Activated naive CD8-positive, alpha-beta T cell (primary cell): ENCODE results near the gene ACTMAP.
"Not testable (repeated sequence)": the region's sequence is repeated elsewhere in the genome, so short reads cannot be mapped to it uniquely, and the experiment has no call there.

Experiments
- H3K27ac Mint-ChIP-seq: one replicate; pipeline ENCODE4 v1.8.0; 2021; ENCODE audit warnings: mixed read lengths
- H3K27me3 Mint-ChIP-seq: one replicate; pipeline ENCODE4 v1.8.0; 2021; ENCODE audit warnings: mixed read lengths
- H3K36me3 Mint-ChIP-seq: one replicate; pipeline ENCODE4 v1.8.0; 2021; ENCODE audit warnings: mixed read lengths
- H3K4me1 Mint-ChIP-seq: one replicate; pipeline ENCODE4 v1.8.0; 2021; ENCODE audit warnings: low read depth, mixed read lengths
- H3K4me3 Mint-ChIP-seq: one replicate; pipeline ENCODE4 v1.8.0; 2021; ENCODE audit warnings: mild to moderate bottlenecking, mixed read lengths
- H3K9me3 Mint-ChIP-seq: one replicate; pipeline ENCODE4 v1.8.0; 2021; ENCODE audit warnings: low read depth, mixed read lengths

ACTMAP gene

GRCh38 chr19:40780582-40780981 is 30.3 kb upstream of the ACTMAP start:
- H3K27me3 Mint-ChIP-seq, result no peaks in the 10 kb centered on the region
- H3K27ac Mint-ChIP-seq, result peak overlapping the region; percentile 77
- peaks cover 42% of the 10 kb centered on the region for H3K4me1 Mint-ChIP-seq
- H3K36me3 Mint-ChIP-seq, result peaks cover 7% of the 10 kb centered on the region
- H3K9me3 Mint-ChIP-seq, result no peaks in the 10 kb centered on the region
- H3K4me3 Mint-ChIP-seq, result peak overlapping the region; percentile 27

- H3K27ac Mint-ChIP-seq, result peak overlapping the region; percentile 96
- H3K4me3 Mint-ChIP-seq, result peak overlapping the region; percentile 95
- peaks cover 43% of the 10 kb centered on the region for H3K4me1 Mint-ChIP-seq
- H3K27me3 Mint-ChIP-seq, result no peaks in the 10 kb centered on the region
- no peaks in the 10 kb centered on the region for H3K9me3 Mint-ChIP-seq
- peaks cover 7% of the 10 kb centered on the region for H3K36me3 Mint-ChIP-seq
Observed at GRCh38 chr19:40778706-40779284, 28.5 kb upstream of the ACTMAP start.

- Mint-ChIP-seq H3K27ac (peak within 1 kb of the TSS; percentile 96), H3K9me3 (no peaks in the 10 kb centered on the region), H3K36me3 (peaks cover 7% of the 10 kb centered on the region), H3K27me3 (no peaks in the 10 kb centered on the region), H3K4me1 (peaks cover 43% of the 10 kb centered on the region), H3K4me3 (peak within 1 kb of the TSS; percentile 95)
Observed at GRCh38 chr19:40777937-40778705, 27.8 kb upstream of the ACTMAP start, which contains the start of gene RAB4B. RAB4B (plus strand) TSS chr19:40778247; CDS start chr19:40778376, 129 bp downstream.

- no peaks in the 10 kb centered on the region for H3K27me3 Mint-ChIP-seq
- H3K36me3 Mint-ChIP-seq, result peaks cover 7% of the 10 kb centered on the region
- H3K4me1 Mint-ChIP-seq, result peaks cover 43% of the 10 kb centered on the region
- peak overlapping the region; percentile 95 for H3K4me3 Mint-ChIP-seq
- H3K27ac Mint-ChIP-seq, result peak overlapping the region; percentile 96
- no peaks in the 10 kb centered on the region for H3K9me3 Mint-ChIP-seq
Observed at GRCh38 chr19:40777645-40777936, 27.3 kb upstream of the ACTMAP start.

GRCh38 chr19:40776932-40777644 is 26.8 kb upstream of the ACTMAP start:
- H3K36me3 Mint-ChIP-seq, result peaks cover 4% of the 10 kb centered on the region

GRCh38 chr19:40776364-40776763 is 26.1 kb upstream of the ACTMAP start:
- Mint-ChIP-seq H3K27me3 (no peaks in the 10 kb centered on the region), H3K4me3 (no peak overlapping the region), H3K4me1 (peaks cover 37% of the 10 kb centered on the region), H3K9me3 (no peaks in the 10 kb centered on the region), H3K36me3 (peaks cover 2% of the 10 kb centered on the region), H3K27ac (peak overlapping the region; percentile 41)

More at GRCh38 chr19:40776932-40777644, 26.8 kb upstream of the ACTMAP start:
- Mint-ChIP-seq H3K27ac (peak overlapping the region; percentile 96), H3K4me1 (peaks cover 40% of the 10 kb centered on the region), H3K27me3 (no peaks in the 10 kb centered on the region), H3K4me3 (peak overlapping the region; percentile 95), H3K9me3 (no peaks in the 10 kb centered on the region)

- Mint-ChIP-seq H3K27me3 (no peaks in the 10 kb centered on the region), H3K36me3 (peaks cover 4% of the 10 kb centered on the region), H3K9me3 (no peaks in the 10 kb centered on the region), H3K27ac (no peak overlapping the region), H3K4me3 (no peak overlapping the region), H3K4me1 (peaks cover 39% of the 10 kb centered on the region)
Observed at GRCh38 chr19:40775632-40776022, 25.4 kb upstream of the ACTMAP start.

DNA sequence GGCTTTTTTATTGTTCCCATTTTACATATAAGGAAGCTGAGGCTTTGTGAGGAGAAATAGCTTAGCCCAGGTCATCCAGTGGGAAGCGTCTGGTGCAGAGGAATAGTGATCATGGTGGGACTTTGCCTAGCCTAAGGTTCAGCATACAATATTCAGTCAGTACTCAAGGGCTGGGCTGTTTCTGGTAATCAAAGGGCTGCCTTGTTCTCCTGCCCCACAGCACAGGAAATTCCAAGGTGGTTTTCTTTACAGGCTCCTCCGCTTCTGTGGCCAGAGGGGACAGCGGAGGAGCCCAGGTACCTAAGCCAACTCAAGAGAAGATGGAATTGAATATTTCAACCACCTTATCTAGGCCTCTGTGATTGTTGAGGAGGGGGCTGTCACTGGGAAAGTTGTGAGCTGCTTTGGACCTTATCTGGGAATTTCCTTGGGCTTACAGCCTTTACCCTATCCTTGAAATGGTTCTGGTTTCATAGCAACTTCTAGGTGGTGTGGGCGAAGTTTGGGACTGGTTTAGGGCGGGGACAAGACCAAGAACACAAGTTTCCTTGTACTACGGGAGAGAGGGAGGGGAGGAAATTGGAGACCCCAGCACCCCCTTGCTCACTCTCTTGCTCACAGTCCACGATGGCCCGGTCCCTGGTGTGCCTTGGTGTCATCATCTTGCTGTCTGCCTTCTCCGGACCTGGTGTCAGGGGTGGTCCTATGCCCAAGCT is 24.8 kb upstream of the ACTMAP start, which contains the start of gene MIA:
Gene MIA, plus strand, starts transcription at position 606 of the 716 bp plus-strand sequence. Its CDS starts 22 bp downstream, at position 628.
- no peak within 1 kb of the TSS for H3K4me3 Mint-ChIP-seq
- peaks cover 4% of the 10 kb centered on the region for H3K36me3 Mint-ChIP-seq
- peaks cover 36% of the 10 kb centered on the region for H3K4me1 Mint-ChIP-seq
- H3K27me3 Mint-ChIP-seq, result no peaks in the 10 kb centered on the region
- H3K9me3 Mint-ChIP-seq, result no peaks in the 10 kb centered on the region
- peak within 1 kb of the TSS; percentile 41 for H3K27ac Mint-ChIP-seq

DNA sequence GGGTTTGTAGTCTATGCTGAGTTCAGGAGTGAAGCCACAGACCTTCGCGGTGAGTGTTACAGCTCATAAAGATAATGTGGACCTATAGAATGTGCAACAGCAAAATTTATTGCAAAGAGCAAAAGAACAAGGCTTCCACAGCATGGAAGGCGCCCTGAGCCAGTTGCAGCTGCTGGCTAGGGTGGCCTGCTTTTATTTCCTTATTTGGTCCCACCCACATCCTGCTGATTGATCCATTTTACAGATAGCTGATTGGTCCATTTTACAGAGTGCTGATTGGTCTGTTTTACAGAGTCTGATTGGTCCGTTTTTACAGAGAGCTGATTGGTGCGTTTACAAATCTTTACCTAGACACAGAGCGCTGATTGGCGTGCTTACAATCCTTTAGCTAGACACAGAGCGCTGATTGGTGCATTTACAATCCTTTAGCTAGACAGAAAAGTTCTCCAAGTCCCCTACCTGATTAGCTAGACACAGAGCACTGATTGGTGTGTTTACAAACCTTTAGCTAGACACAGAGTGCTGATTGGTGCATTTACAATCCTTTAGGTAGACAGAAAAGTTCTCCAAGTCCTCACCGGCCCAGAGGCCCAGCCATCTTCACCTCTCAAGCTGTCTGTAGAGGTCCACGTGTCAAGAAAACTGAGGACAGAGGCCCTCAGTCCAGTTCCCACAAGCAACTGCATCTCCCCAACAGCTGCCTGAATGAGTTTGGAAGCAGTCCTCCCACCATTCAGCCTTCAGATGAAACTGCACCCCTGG is 21.0 kb upstream of the ACTMAP start:
- H3K36me3 Mint-ChIP-seq, H3K9me3 Mint-ChIP-seq, H3K27ac Mint-ChIP-seq, H3K4me3 Mint-ChIP-seq, H3K27me3 Mint-ChIP-seq: not testable (repeated sequence)
- H3K4me1 Mint-ChIP-seq, result peaks cover 12% of the 10 kb centered on the region

- no peak overlapping the region for H3K4me3 Mint-ChIP-seq
- peaks cover 15% of the 10 kb centered on the region for H3K36me3 Mint-ChIP-seq
- H3K27me3 Mint-ChIP-seq, result no peaks in the 10 kb centered on the region
- H3K27ac Mint-ChIP-seq, result no peak overlapping the region
- H3K9me3 Mint-ChIP-seq, result no peaks in the 10 kb centered on the region
- peaks cover 31% of the 10 kb centered on the region for H3K4me1 Mint-ChIP-seq
Observed at GRCh38 chr19:40768869-40769268, 18.6 kb upstream of the ACTMAP start.

GRCh38 chr19:40766385-40766784 is 16.1 kb upstream of the ACTMAP start:
- not testable (repeated sequence) for H3K9me3 Mint-ChIP-seq, H3K27me3 Mint-ChIP-seq, H3K4me3 Mint-ChIP-seq, H3K27ac Mint-ChIP-seq
- peaks cover 53% of the 10 kb centered on the region for H3K4me1 Mint-ChIP-seq
- H3K36me3 Mint-ChIP-seq, result peaks cover 22% of the 10 kb centered on the region

GRCh38 chr19:40763963-40764362 is 13.7 kb upstream of the ACTMAP start:
- Mint-ChIP-seq H3K27ac (peak overlapping the region; percentile 94), H3K36me3 (peaks cover 19% of the 10 kb centered on the region), H3K27me3 (no peaks in the 10 kb centered on the region), H3K4me3 (peak overlapping the region; percentile 86), H3K9me3 (no peaks in the 10 kb centered on the region), H3K4me1 (peaks cover 53% of the 10 kb centered on the region)

GRCh38 chr19:40763526-40763925 is 13.2 kb upstream of the ACTMAP start:
- H3K36me3 Mint-ChIP-seq, result peaks cover 19% of the 10 kb centered on the region
- peaks cover 53% of the 10 kb centered on the region for H3K4me1 Mint-ChIP-seq

More at GRCh38 chr19:40763526-40763925, 13.2 kb upstream of the ACTMAP start:
- Mint-ChIP-seq H3K27me3 (no peaks in the 10 kb centered on the region), H3K4me3 (peak overlapping the region; percentile 86), H3K27ac (peak overlapping the region; percentile 94), H3K9me3 (no peaks in the 10 kb centered on the region)
